Inferior parietal cortex (tissue), 1 donor: ENCODE data around the gene SLC25A48.
"Not testable (repeated sequence)": the region's sequence is repeated elsewhere in the genome, so short reads cannot be mapped to it uniquely, and the experiment has no call there.

Source experiments
- DNase-seq: peaks from one replicate; pipeline ENCODE4 v3.0.0-alpha.2; 2016; ENCODE audit errors: extremely low spot score

The SLC25A48 gene

GRCh38 chr5:135829681-135830383 is 4.6 kb upstream of the SLC25A48 start:
- DNase-seq, result peak; percentile 88

- DNase-seq, result no peak
Observed at GRCh38 chr5:135830384-135830700, 4.1 kb upstream of the SLC25A48 start.

- DNase-seq, result no peak
Observed at GRCh38 chr5:135830876-135831275, 3.6 kb upstream of the SLC25A48 start.

- DNase-seq, result no peak
Observed at GRCh38 chr5:135831439-135831838, 3.0 kb upstream of the SLC25A48 start.

GRCh38 chr5:135831851-135832555 is 2.5 kb upstream of the SLC25A48 start:
- no peak for DNase-seq

- no peak for DNase-seq
Observed at GRCh38 chr5:135832941-135833920, 1.2 kb upstream of the SLC25A48 start.

GRCh38 chr5:135833961-135834638 is 363 bp upstream of the SLC25A48 start:
- DNase-seq, result peak; percentile 64

GRCh38 chr5:135835766-135836165 is 1.3 kb downstream of the SLC25A48 start:
- no peak for DNase-seq

- DNase-seq, result not testable (repeated sequence)
Observed at GRCh38 chr5:135838395-135838794, 3.9 kb downstream of the SLC25A48 start.

GRCh38 chr5:135839566-135839965 is 5.1 kb downstream of the SLC25A48 start:
- DNase-seq, result no peak

GRCh38 chr5:135840959-135841358 is 6.5 kb downstream of the SLC25A48 start:
- DNase-seq, result no peak

GRCh38 chr5:135842737-135843136 is 8.3 kb downstream of the SLC25A48 start:
- DNase-seq, result peak; percentile 70

- peak; percentile 82 for DNase-seq
Observed at GRCh38 chr5:135843571-135844337, 9.3 kb downstream of the SLC25A48 start.

GRCh38 chr5:135846311-135846710 is 11.8 kb downstream of the SLC25A48 start:
- DNase-seq, result no peak

GRCh38 chr5:135847976-135848375 is 13.5 kb downstream of the SLC25A48 start:
- DNase-seq, result no peak

- no peak for DNase-seq
Observed at GRCh38 chr5:135850231-135850630, 15.8 kb downstream of the SLC25A48 start.

GRCh38 chr5:135850671-135851070 is 16.2 kb downstream of the SLC25A48 start:
- DNase-seq, result no peak

GRCh38 chr5:135851186-135851914 is 16.9 kb downstream of the SLC25A48 start:
- peak; percentile 40 for DNase-seq

GRCh38 chr5:135851915-135852845 is 17.7 kb downstream of the SLC25A48 start:
- no peak for DNase-seq
